HG02870 (cell line): ENCODE results near the gene NMB.
A peak's percentile ranks its signal among the peaks of the same experiment; 100 is the strongest.
"Not testable (repeated sequence)": the region's sequence is repeated elsewhere in the genome, so short reads cannot be mapped to it uniquely, and the experiment has no call there.

Experiments
- ATAC-seq: cut with Tn5 transposase; IDR thresholded peaks from one replicate; pipeline ENCODE4 v1.9.1; 2021; ENCODE audit warnings: mild to moderate bottlenecking, moderate library complexity; ENCODE audit not compliant: unreplicated experiment

Gene NMB

GRCh38 chr15:84658080-84658787 lies at the start of gene NMB:
Gene NMB (minus strand): TSS chr15:84658199. CDS start chr15:84658152, 47 bp downstream.
- ATAC-seq, result peak; percentile 43

- no peak for ATAC-seq
These were observed 45.8 kb upstream of the NMB start for GRCh38 chr15:84703808-84704207.

GRCh38 chr15:84702961-84703482 lies 45.0 kb upstream of the NMB start:
- no peak for ATAC-seq

- ATAC-seq, result no peak
These were observed 41.7 kb upstream of the NMB start for GRCh38 chr15:84699538-84700191.

- no peak for ATAC-seq
These were observed 39.4 kb upstream of the NMB start for GRCh38 chr15:84697236-84697990.

- no peak for ATAC-seq
These were observed 38.8 kb upstream of the NMB start for GRCh38 chr15:84696757-84697156.

- no peak for ATAC-seq
These were observed 32.3 kb upstream of the NMB start for GRCh38 chr15:84690342-84690741.

- ATAC-seq, result no peak
These were observed 31.9 kb upstream of the NMB start for GRCh38 chr15:84689858-84690257.

GRCh38 chr15:84686446-84686845 lies 28.4 kb upstream of the NMB start:
- ATAC-seq, result not testable (repeated sequence)

- no peak for ATAC-seq
These were observed 27.3 kb upstream of the NMB start for GRCh38 chr15:84685304-84685703.

- ATAC-seq, result no peak
These were observed 26.1 kb upstream of the NMB start for GRCh38 chr15:84684092-84684491.

GRCh38 chr15:84681831-84682230 lies 23.8 kb upstream of the NMB start:
- no peak for ATAC-seq

GRCh38 chr15:84671211-84671610 lies 13.2 kb upstream of the NMB start:
- ATAC-seq, result no peak

GRCh38 chr15:84669726-84670125 lies 11.7 kb upstream of the NMB start:
- no peak for ATAC-seq

- no peak for ATAC-seq
These were observed 10.4 kb upstream of the NMB start for GRCh38 chr15:84668221-84668982.

- no peak for ATAC-seq
These were observed 8.4 kb upstream of the NMB start for GRCh38 chr15:84666373-84666772.

GRCh38 chr15:84661001-84661400 lies 3.0 kb upstream of the NMB start:
- ATAC-seq, result no peak

- ATAC-seq, result no peak
These were observed 2.1 kb upstream of the NMB start for GRCh38 chr15:84659904-84660781.

GRCh38 chr15:84658788-84659411 lies 901 bp upstream of the NMB start:
- ATAC-seq, result no peak

- ATAC-seq, result no peak
These were observed 285 bp downstream of the NMB start for GRCh38 chr15:84657748-84658079.
